Kidney epithelial cell (primary cell): ENCODE results near the gene MAN1C1. TPM values are rescaled to one million over a fixed set of nuclear protein-coding genes. Genes with fewer than 3 reads are reported as not detected.

Experiments used
- DNase-seq: peaks from one replicate; pipeline ENCODE4 v3.0.0-alpha.2; 2010; ENCODE audit warnings: low read depth
- H3K27me3 ChIP-seq: 2 replicates; pipeline ENCODE4 v1.6.0; 2011; ENCODE audit warnings: low read length; ENCODE audit not compliant: control insufficient read depth, insufficient read depth
- H3K36me3 ChIP-seq: 2 replicates; pipeline ENCODE4 v1.5.1; 2011; ENCODE audit warnings: low read length; ENCODE audit not compliant: control insufficient read depth, insufficient read depth
- H3K4me3 ChIP-seq: 2 replicates; pipeline ENCODE4 v1.5.1; 2011; ENCODE audit warnings: low read depth, mild to moderate bottlenecking, control low read depth, low read length
- total RNA-seq: library from RNA; depleted of rRNA; stranded (reverse); fragments of >200 nt; gene quantifications from 2 replicates; pipeline ENCODE4 v1.2.3, GENCODE V29; 2015
- TF ChIP-seq, protein P1 (sequence below): IDR thresholded peaks from 2 replicates; pipeline ENCODE4 v1.5.1; 2011; ENCODE audit warnings: mild to moderate bottlenecking, moderate library complexity, low read length, control low read depth, inconsistent platforms; ENCODE audit not compliant: insufficient read depth, poor library complexity, severe bottlenecking

Gene MAN1C1
- total RNA-seq, 1 donor from 2014 or later: 1.4 TPM

DNA sequence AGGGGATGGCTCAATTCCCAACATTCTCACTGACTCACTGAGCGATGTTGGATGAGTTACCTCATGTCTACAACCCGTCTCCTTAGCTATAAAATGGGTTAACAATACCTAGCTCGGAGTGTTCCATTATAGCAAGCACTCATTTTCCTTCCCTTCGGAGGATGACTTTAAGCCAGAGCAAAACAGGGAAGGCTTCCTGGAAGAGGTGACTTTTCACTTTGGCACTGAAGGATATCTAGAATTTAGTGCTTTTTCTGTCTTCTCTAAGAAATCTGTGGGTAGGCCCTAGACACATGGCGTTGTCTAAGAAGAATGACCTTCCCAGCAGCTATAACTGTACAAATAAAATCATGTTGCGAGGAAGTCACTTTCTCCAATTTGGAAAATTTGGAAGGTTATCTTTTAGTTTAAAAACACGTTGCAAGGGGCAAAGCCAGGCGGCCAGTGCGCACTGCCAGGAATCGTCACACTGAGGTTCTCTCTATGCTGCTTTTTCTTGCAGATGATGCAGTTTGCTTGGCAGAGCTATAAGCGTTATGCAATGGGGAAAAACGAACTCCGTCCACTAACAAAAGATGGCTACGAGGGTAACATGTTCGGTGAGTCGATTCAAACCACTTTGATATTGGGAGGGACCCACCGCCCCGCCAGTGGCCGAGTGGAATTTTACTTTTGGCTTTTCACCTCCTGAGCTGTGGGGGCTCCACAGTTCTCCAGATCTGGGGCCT, 69.5 kb downstream of the MAN1C1 start:
- Histone ChIP-seq H3K27me3 (peaks cover 16% of the 10 kb centered on the region), H3K36me3 (no peaks in the 10 kb centered on the region), H3K4me3 (no peak overlapping the region)
- DNase-seq: no peak
- TF ChIP-seq, protein P1, sequence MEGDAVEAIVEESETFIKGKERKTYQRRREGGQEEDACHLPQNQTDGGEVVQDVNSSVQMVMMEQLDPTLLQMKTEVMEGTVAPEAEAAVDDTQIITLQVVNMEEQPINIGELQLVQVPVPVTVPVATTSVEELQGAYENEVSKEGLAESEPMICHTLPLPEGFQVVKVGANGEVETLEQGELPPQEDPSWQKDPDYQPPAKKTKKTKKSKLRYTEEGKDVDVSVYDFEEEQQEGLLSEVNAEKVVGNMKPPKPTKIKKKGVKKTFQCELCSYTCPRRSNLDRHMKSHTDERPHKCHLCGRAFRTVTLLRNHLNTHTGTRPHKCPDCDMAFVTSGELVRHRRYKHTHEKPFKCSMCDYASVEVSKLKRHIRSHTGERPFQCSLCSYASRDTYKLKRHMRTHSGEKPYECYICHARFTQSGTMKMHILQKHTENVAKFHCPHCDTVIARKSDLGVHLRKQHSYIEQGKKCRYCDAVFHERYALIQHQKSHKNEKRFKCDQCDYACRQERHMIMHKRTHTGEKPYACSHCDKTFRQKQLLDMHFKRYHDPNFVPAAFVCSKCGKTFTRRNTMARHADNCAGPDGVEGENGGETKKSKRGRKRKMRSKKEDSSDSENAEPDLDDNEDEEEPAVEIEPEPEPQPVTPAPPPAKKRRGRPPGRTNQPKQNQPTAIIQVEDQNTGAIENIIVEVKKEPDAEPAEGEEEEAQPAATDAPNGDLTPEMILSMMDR: no peak

DNA sequence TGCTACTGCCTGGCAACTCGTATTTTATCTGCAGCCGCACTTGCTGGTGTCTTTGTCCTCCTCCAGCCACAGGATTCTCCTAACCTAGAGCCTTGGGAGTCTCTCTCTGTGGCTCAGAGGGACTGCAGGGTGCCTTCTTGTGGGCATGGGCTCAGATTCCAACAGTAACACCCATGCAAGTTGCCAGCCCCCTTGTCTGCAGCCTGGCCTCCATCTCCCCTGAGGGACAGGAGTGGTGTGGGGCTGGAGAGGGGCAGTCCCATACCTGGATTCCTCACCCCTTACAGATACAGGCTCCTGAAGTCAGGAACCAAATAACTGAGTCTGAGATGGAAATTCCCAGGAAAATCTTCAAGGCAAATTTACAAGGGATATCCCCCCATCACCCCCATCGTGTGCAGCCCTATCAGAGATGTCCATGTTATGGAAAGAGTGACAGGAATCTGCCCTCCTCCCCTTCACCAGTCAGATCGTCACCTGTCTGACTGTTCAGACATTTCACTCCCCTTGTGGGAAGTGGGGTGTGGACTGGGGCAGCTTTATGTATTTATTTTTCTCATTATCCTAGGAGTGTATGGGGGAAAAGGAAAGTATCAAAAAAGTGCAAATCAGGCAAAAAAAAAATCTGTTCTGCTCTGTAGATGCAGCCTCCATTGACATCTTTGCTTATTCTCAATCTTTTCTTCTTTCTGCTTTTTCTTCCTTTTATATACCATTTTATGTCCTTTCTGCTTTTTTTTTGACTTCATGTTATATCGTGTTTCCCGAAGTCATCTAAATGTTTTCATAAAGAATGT, 70.8 kb downstream of the MAN1C1 start:
- Histone ChIP-seq H3K36me3 (no peaks in the 10 kb centered on the region), H3K4me3 (no peak overlapping the region), H3K27me3 (peaks cover 16% of the 10 kb centered on the region)
- TF ChIP-seq, protein P1: no peak
- DNase-seq: no peak

DNA sequence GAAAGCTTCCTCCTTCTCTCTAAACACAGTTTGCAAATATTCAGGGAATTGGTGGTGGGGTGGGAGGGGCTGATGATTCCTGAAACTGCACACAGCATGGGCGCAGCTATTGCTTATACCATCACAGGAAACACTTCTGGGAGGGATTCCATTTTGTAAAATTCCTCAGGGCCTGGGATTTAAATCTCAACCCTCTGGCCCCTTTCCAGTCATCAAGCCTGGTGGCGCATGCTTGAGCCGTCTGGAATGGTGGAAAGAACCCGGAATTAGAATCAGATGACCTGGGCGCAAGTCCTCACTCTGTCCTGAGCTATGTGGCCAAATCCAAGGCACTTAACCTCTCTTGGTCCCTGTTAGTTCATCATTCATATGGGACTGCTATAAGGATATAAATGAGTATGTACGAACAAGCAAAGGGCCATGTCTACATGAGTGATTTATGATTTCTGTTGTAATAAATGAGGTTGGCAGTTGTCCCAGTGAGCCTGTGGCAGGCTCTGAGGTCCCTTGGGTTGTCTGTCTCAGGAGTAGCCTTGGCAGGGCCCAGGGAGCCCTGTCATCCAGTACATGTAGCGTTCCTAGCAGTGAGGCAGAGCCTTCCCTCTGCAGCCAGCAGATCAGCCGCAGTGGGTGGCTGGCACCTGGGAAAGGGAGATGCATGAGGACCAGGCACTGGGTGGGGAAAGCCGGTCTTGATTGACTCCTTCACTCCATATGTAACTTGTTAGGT, 72.0 kb downstream of the MAN1C1 start:
- TF ChIP-seq, protein P1: no peak

DNA sequence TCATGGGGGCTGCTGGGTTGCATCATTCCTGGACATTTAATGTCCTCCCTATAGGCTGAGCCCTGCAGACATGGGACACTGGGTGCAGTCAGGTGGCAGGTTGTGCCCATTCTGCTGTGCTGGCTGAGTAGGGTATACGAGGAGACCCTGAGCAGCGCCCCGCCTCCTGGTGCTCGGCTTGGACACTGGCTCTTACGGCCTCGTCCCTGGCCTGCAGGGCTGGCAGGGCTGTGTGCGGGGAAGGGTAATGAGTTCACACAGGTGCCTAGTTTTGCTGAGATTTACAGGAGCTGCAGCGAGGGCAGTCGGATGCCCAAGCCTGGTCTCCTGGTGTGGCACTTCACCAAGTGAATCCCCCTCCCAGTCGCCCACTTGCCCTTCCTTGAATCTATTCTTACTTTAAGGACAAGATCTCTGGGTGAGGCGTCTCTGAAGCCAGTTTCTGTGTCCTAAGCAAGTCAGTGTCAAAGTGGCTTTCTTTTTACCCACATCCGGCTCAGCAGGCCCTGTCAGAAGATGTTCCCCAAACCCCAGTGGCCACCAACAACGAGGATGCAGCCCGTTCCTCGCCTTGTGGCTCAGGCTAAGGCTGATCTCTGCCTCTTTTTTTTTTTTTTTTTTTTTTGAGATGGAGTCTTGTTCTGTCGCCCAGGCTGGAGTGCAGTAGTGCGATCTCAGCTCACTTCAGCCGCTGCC, 73.2 kb downstream of the MAN1C1 start:
- H3K36me3 ChIP-seq: no peaks in the 10 kb centered on the region
- no peak overlapping the region for H3K4me3 ChIP-seq
- peaks cover 12% of the 10 kb centered on the region for H3K27me3 ChIP-seq
- DNase-seq: no peak
- TF ChIP-seq, protein P1: no peak

More for the DNA sequence above, 72.0 kb downstream of the MAN1C1 start:
- DNase-seq: no peak
- Histone ChIP-seq H3K4me3 (no peak overlapping the region), H3K27me3 (peaks cover 12% of the 10 kb centered on the region), H3K36me3 (no peaks in the 10 kb centered on the region)

DNA sequence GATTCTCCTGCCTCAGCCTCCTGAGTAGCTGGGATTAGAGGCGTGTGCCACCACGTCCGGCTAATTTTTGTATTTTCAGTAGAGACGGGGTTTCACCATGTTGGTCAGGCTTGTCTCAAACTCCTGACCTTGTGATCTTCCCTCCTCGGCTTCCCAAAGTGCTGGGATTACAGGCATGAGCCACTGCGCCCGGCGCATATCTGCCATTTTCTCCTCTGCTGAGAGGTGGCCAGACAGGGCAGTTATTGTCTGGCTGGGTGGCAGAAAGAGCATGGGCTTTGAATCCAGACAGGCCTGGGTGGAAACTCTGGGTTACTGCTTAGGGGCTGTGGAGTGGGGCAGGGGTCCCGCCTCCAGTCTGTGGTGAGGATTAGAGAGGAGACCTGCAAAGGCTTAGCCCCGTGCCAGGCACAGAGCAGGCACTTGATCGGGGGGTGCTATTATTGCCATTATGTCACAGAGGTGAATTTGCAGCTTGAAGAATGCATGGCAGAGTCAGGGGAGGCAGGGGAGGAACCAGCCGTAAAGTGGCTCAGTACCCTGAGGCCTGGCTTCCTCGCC, 73.9 kb downstream of the MAN1C1 start:
- TF ChIP-seq, protein P1: no peak
- peaks cover 8% of the 10 kb centered on the region for H3K27me3 ChIP-seq

More for the DNA sequence above, 73.9 kb downstream of the MAN1C1 start:
- no peaks in the 10 kb centered on the region for H3K36me3 ChIP-seq
- H3K4me3 ChIP-seq: no peak overlapping the region
- DNase-seq: no peak
